ENCODE results near the gene PGBD1. TPM values are rescaled to one million over a fixed set of nuclear protein-coding genes. Genes with fewer than 3 reads are reported as not detected.
A peak's percentile ranks its signal among the peaks of the same experiment; 100 is the strongest.

The PGBD1 gene
- total and polyA plus RNA-seq, 10 of the 15 experiments (the other 5 are each of a cell fraction or from before 2014, with no cell fraction given) = 1.9 to 4.9 (median 3.8) TPM

DNA sequence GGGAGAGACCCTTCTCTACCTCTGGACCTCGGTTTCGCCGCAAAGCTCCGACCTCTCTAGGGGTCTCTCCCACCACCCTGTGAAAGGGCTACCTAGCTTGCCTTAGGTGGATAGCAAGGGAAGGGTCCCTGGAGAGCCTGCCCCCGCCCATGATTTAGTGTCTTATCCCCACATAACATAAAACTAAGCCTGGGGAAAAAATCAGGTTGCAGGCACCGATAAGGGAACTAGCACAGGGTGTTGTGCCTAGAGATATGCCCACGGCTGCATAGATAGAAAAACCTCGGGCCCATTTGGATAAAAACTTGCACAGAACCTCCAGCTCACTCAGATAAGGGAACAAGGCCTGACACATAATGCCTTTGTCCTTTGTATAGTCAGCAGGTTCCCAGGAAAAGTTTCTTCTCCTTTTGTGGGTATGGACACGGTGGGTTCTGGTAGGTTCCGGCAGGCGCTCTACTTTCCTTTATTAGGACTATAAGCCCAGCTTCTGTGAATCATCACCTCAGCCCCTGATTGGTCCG is 53.7 kb downstream of the PGBD1 start:
- Histone ChIP-seq H3K79me2 (ENCODE audit: control insufficient read depth, insufficient read depth, low read length) (no peaks in the 10 kb centered on the region), H3K4me1 (ENCODE audit: control insufficient read depth, insufficient read depth, low read length) (peaks cover 14% of the 10 kb centered on the region), H3K9me3 (replicated peaks; ENCODE audit: control insufficient read depth, insufficient read depth, low read length) (peaks cover 3% of the 10 kb centered on the region; the same call in 1 of the 3 replicates), H4K20me1 (ENCODE audit: control insufficient read depth, insufficient read depth) (no peaks in the 10 kb centered on the region), H3K9ac (ENCODE audit: control insufficient read depth, insufficient read depth, low read length) (peak overlapping the region; percentile 97), H3K4me3 (peak overlapping the region; percentile 72), H3K27me3 (replicated peaks in 1 of 2; ENCODE audit: control insufficient read depth in 2 of 2, insufficient read depth in 2 of 2, low read length in 1 of 2) (no peaks in the 10 kb centered on the region), H2AFZ (ENCODE audit: control insufficient read depth, low read depth, low read length) (peak overlapping the region; percentile 93), H3K36me3 (ENCODE audit: control insufficient read depth in 2 of 2, insufficient read depth in 2 of 2, low read length in 1 of 2) (no peaks in the 10 kb centered on the region), H3K4me2 (ENCODE audit: control insufficient read depth, insufficient read depth) (peak overlapping the region; percentile 93), H3K27ac (ENCODE audit: control insufficient read depth, insufficient read depth) (peak overlapping the region; percentile 97)
- 48% methylated on average over 12 of the region's 12 CpGs for WGBS (ENCODE audit: insufficient coverage, insufficient replicate concordance, low lambda C conversion rate, missing lambda C conversion rate)
- ChIA-PET CTCF (interaction anchor here (0.7 to 4.6 kb wide), 7 partner anchors 10 to 439 kb away, joined by 3 to 50 read pairs (median 4); partner anchors contain the start of genes ZKSCAN8 and ZSCAN26), RAD21 (ENCODE audit: unreplicated experiment) (interaction anchor here (0.9 to 1.4 kb wide), 6 partner anchors 17 to 198 kb away, joined by 3 to 7 read pairs (median 4); partner anchors contain the start of genes ZKSCAN4 and ZSCAN26), SMC1A (ENCODE audit: uncharacterized antibody, unreplicated experiment) (interaction anchor here (0.8 to 4.8 kb wide), 9 partner anchors 11 to 93 kb away, joined by 3 to 22 read pairs (median 4); partner anchors contain the start of genes PGBD1 and ZSCAN26), POLR2A (interaction anchor here (0.6 to 2.4 kb wide), 8 partner anchors 11 to 197 kb away, joined by 3 to 8 read pairs (median 4); partner anchors contain the start of genes PGBD1, ZKSCAN3 and ZSCAN26)
- intact Hi-C loops (cut with micrococcal nuclease; ENCODE audit: unreplicated experiment) = loop anchor here (1.0 to 5.0 kb wide), 2 partner anchors 68 to 197 kb away; partner anchors contain the start of gene ZSCAN26
- in situ Hi-C loops (cut with MboI) = loop anchor here (25.0 kb wide), 1 partner anchor 1673 kb away; the partner anchor contains the start of gene ZNF322
- FAIRE-seq = peak; percentile 86
- TF ChIP-seq, protein P1, sequence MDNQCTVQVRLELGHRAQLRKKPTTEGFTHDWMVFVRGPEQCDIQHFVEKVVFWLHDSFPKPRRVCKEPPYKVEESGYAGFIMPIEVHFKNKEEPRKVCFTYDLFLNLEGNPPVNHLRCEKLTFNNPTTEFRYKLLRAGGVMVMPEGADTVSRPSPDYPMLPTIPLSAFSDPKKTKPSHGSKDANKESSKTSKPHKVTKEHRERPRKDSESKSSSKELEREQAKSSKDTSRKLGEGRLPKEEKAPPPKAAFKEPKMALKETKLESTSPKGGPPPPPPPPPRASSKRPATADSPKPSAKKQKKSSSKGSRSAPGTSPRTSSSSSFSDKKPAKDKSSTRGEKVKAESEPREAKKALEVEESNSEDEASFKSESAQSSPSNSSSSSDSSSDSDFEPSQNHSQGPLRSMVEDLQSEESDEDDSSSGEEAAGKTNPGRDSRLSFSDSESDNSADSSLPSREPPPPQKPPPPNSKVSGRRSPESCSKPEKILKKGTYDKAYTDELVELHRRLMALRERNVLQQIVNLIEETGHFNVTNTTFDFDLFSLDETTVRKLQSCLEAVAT (IDR thresholded peaks at IDR 0.05) = 0 out of 2 replicates have a peak, but pooled peaks have one; percentile 2
- TF ChIP-seq EGR1 (IDR thresholded peaks at IDR 0.05; ENCODE audit: borderline replicate concordance in 1 of 2, low read depth in 2 of 2, low read length in 2 of 2) = no peak
- TF ChIP-seq MEF2B (IDR thresholded peaks at IDR 0.05; ENCODE audit: partially characterized antibody, poor library complexity, severe bottlenecking) = no peak
- TF ChIP-seq POU2F2 (IDR thresholded peaks at IDR 0.05; ENCODE audit: borderline replicate concordance, low read depth, low read length) = no peak
- peak; percentile 10 for TF ChIP-seq KLF5 (IDR thresholded peaks at IDR 0.05; ENCODE audit: partially characterized antibody)
- no peak for TF ChIP-seq SREBF2 (IDR thresholded peaks at IDR 0.05; ENCODE audit: low read length)
- TF ChIP-seq, protein P2, sequence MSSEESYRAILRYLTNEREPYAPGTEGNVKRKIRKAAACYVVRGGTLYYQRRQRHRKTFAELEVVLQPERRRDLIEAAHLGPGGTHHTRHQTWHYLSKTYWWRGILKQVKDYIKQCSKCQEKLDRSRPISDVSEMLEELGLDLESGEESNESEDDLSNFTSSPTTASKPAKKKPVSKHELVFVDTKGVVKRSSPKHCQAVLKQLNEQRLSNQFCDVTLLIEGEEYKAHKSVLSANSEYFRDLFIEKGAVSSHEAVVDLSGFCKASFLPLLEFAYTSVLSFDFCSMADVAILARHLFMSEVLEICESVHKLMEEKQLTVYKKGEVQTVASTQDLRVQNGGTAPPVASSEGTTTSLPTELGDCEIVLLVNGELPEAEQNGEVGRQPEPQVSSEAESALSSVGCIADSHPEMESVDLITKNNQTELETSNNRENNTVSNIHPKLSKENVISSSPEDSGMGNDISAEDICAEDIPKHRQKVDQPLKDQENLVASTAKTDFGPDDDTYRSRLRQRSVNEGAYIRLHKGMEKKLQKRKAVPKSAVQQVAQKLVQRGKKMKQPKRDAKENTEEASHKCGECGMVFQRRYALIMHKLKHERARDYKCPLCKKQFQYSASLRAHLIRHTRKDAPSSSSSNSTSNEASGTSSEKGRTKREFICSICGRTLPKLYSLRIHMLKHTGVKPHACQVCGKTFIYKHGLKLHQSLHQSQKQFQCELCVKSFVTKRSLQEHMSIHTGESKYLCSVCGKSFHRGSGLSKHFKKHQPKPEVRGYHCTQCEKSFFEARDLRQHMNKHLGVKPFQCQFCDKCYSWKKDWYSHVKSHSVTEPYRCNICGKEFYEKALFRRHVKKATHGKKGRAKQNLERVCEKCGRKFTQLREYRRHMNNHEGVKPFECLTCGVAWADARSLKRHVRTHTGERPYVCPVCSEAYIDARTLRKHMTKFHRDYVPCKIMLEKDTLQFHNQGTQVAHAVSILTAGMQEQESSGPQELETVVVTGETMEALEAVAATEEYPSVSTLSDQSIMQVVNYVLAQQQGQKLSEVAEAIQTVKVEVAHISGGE (CRISPR knock-in tag; IDR thresholded peaks at IDR 0.05) = no peak
- no peak for TF ChIP-seq ZNF622 (IDR thresholded peaks at IDR 0.05)
- peak in 1 of 2 experiments; percentile 89; a peak in 2 of 4 replicates for TF ChIP-seq SRF (IDR thresholded peaks at IDR 0.05; ENCODE audit: low read depth in 2 of 2, low read length in 2 of 2)
- TF ChIP-seq MTA3 (IDR thresholded peaks at IDR 0.05; ENCODE audit: borderline replicate concordance, low read length) = no peak
- no peak; the same call in 1 of the 2 replicates for TF ChIP-seq JUNB (IDR thresholded peaks at IDR 0.05)
- TF ChIP-seq NFYB (IDR thresholded peaks at IDR 0.05; ENCODE audit: insufficient read depth, low read depth, low read length) = peak; percentile 92
- DNase-seq (ENCODE audit: low read depth, low spot score) = no peak
- peak; percentile 1 for ATAC-seq
- BruUV-seq (replicated peaks) = no TSS peak
